ENCODE results near the gene RIT2.

DNA sequence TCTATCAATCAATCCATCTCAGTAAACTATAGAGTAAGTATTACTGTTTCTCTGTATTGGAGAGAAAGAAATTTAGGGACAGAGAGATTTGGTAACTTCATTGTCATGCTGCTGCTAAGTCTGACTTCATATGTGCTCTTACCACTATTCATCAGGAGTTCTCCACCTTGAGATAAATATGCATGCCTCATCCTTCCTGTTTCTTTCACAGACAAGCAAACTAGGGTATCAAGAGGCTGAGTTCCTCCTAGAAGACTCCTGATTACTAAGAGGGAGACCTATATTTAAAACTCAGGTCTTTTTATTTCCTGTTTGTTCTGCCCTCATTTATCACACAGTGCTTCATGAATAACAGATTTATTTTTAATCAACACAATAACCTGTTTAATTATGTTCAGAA, 34.1 kb downstream of the RIT2 start:
- TF ChIP-seq EP300 (IDR thresholded peaks at IDR 0.05; ENCODE audit: borderline replicate concordance) (no peak), FOXM1 (IDR thresholded peaks at IDR 0.05; ENCODE audit: borderline replicate concordance, low read depth) (no peak)
